ENCODE measurements around the gene WSB2. TPM values are rescaled to one million over a fixed set of nuclear protein-coding genes. Genes with fewer than 3 reads are reported as not detected.
"Not testable (repeated sequence)": the region's sequence is repeated elsewhere in the genome, so short reads cannot be mapped to it uniquely, and the experiment has no call there.

Gene WSB2
- polyA plus RNA-seq, 1 donor (not counting 4 experiments of a cell fraction or from before 2014, with no cell fraction given), result 84.0 TPM

DNA sequence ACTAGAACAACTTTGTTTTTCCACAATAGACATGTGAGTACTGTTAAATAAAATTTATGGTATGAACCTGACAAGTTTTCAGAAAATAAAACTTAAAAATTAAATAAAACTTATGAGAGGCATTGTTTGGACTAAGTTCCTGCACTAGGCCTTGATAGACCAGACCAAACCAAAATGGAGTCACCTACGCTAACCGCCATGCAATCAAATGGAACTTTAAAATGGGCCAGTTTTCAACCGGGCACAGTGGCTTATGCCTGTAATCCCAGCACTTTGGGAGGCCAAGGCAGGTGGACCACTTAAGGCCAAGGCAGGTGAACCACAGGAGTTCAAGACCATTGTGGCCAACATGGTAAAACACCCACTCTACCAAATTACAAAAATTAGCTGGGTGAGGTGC, 49.6 kb downstream of the WSB2 start:
- H3K27ac ChIP-seq (ENCODE audit: control insufficient read depth, insufficient read depth, low read length), result no peak overlapping the region
- H3K9ac ChIP-seq (ENCODE audit: control insufficient read depth, extremely low read depth, insufficient read depth, low read length), result no peak overlapping the region
- H3K36me3 ChIP-seq (ENCODE audit: control insufficient read depth in 2 of 2, extremely low read depth in 1 of 2, insufficient read depth in 2 of 2, low read length in 2 of 2), result no peaks in the 10 kb centered on the region
- FAIRE-seq (no peak), DNase-seq (ENCODE audit: low read depth, low spot score) (no peak)
- no peaks in the 10 kb centered on the region for H3K27me3 ChIP-seq (ENCODE audit: control insufficient read depth, extremely low read depth, insufficient read depth, low read length)
- H4K20me1 ChIP-seq (ENCODE audit: control insufficient read depth, extremely low read depth, insufficient read depth, low read length), result no peaks in the 10 kb centered on the region
- H3K4me2 ChIP-seq (ENCODE audit: control insufficient read depth, extremely low read depth, insufficient read depth, low read depth, low read length), result no peak overlapping the region
- dilution Hi-C loops (cut with MboI; ENCODE audit: extremely low pct_ligation_motif_present, low sequenced_read_pairs), result no loop called here
- H2AFZ ChIP-seq (ENCODE audit: control insufficient read depth, low read length), result no peak overlapping the region
- no peaks in the 10 kb centered on the region for H3K79me2 ChIP-seq (ENCODE audit: control insufficient read depth, insufficient read depth, low read length)
- peaks cover 5% of the 10 kb centered on the region for H3K4me1 ChIP-seq (ENCODE audit: control insufficient read depth, extremely low read depth, insufficient read depth, low read length)
- no peak overlapping the region for H3K4me3 ChIP-seq (ENCODE audit: control insufficient read depth in 2 of 3, extremely low read depth in 1 of 3, insufficient read depth in 2 of 3, low read depth in 1 of 3, low read length in 3 of 3)
- no peaks in the 10 kb centered on the region for H3K9me1 ChIP-seq (ENCODE audit: control insufficient read depth, extremely low read depth, insufficient read depth, low read length)
- TF ChIP-seq, protein P1, sequence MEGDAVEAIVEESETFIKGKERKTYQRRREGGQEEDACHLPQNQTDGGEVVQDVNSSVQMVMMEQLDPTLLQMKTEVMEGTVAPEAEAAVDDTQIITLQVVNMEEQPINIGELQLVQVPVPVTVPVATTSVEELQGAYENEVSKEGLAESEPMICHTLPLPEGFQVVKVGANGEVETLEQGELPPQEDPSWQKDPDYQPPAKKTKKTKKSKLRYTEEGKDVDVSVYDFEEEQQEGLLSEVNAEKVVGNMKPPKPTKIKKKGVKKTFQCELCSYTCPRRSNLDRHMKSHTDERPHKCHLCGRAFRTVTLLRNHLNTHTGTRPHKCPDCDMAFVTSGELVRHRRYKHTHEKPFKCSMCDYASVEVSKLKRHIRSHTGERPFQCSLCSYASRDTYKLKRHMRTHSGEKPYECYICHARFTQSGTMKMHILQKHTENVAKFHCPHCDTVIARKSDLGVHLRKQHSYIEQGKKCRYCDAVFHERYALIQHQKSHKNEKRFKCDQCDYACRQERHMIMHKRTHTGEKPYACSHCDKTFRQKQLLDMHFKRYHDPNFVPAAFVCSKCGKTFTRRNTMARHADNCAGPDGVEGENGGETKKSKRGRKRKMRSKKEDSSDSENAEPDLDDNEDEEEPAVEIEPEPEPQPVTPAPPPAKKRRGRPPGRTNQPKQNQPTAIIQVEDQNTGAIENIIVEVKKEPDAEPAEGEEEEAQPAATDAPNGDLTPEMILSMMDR (optimal IDR thresholded peaks at IDR 0.05 in 1 of 3, IDR thresholded peaks at IDR 0.05 in 1 of 3, conservative IDR thresholded peaks at IDR 0.05 in 1 of 3; ENCODE audit: extremely low read depth in 1 of 3, insufficient read depth in 2 of 3, low read length in 3 of 3), result no peak
- no peaks in the 10 kb centered on the region for H3K9me3 ChIP-seq (ENCODE audit: control insufficient read depth, low read depth, low read length)

DNA sequence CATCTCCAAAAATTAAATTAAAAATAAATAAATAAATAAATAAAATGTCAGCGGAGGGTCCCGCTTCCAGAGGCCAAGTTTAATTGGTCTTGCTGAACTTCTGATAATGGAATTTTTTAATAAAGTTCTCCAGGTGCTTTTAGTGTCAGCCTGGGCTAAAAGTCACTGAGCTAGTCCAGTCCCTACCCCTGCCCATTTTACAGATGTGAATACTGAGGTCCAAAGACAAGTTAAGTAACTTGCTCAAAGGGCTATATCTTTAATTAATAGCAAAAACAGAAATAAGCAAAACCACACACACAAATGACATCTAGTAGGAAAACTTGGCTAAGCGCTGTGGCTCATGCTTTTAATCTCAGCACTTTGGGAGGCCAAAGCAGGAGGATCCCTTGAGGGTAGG, 50.1 kb downstream of the WSB2 start:
- Histone ChIP-seq H3K27me3 (ENCODE audit: control insufficient read depth, extremely low read depth, insufficient read depth, low read length) (no peaks in the 10 kb centered on the region), H3K27ac (ENCODE audit: control insufficient read depth, insufficient read depth, low read length) (no peak overlapping the region), H2AFZ (ENCODE audit: control insufficient read depth, low read length) (no peak overlapping the region), H3K9ac (ENCODE audit: control insufficient read depth, extremely low read depth, insufficient read depth, low read length) (no peak overlapping the region), H3K36me3 (ENCODE audit: control insufficient read depth in 2 of 2, extremely low read depth in 1 of 2, insufficient read depth in 2 of 2, low read length in 2 of 2) (no peaks in the 10 kb centered on the region), H3K4me3 (ENCODE audit: control insufficient read depth in 2 of 3, extremely low read depth in 1 of 3, insufficient read depth in 2 of 3, low read depth in 1 of 3, low read length in 3 of 3) (no peak overlapping the region), H3K9me3 (ENCODE audit: control insufficient read depth, low read depth, low read length) (no peaks in the 10 kb centered on the region), H4K20me1 (ENCODE audit: control insufficient read depth, extremely low read depth, insufficient read depth, low read length) (no peaks in the 10 kb centered on the region), H3K4me1 (ENCODE audit: control insufficient read depth, extremely low read depth, insufficient read depth, low read length) (peaks cover under 1% of the 10 kb centered on the region), H3K9me1 (ENCODE audit: control insufficient read depth, extremely low read depth, insufficient read depth, low read length) (no peaks in the 10 kb centered on the region), H3K4me2 (ENCODE audit: control insufficient read depth, extremely low read depth, insufficient read depth, low read depth, low read length) (no peak overlapping the region), H3K79me2 (ENCODE audit: control insufficient read depth, insufficient read depth, low read length) (no peaks in the 10 kb centered on the region)
- FAIRE-seq (no peak), DNase-seq (ENCODE audit: low read depth, low spot score) (no peak)
- dilution Hi-C loops (cut with MboI; ENCODE audit: extremely low pct_ligation_motif_present, low sequenced_read_pairs), result no loop called here
- TF ChIP-seq EZH2 (IDR thresholded peaks at IDR 0.05; ENCODE audit: low read length), result no peak
- TF ChIP-seq, protein P1 (optimal IDR thresholded peaks at IDR 0.05 in 1 of 3, IDR thresholded peaks at IDR 0.05 in 1 of 3, conservative IDR thresholded peaks at IDR 0.05 in 1 of 3; ENCODE audit: extremely low read depth in 1 of 3, insufficient read depth in 2 of 3, low read length in 3 of 3), result no peak

DNA sequence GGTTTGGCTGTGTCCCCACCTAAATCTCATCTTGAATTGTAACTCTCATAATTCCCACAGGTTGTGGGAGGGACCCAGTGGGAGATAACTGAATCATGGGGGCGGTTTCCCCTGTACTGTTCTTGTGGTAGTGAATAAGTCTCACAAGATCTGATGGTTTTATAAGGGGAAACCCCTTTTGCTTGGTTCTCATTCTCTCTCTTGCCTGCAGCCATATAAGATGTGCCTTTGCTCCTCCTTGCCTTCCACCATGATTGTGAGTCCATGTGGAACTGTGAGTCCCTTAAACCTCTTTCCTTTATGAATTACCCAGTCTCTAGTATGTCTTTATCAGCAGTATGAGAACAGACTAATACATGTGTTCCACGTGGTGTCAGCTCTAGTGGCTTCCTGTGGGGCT, 61.2 kb downstream of the WSB2 start:
- H3K27ac ChIP-seq (ENCODE audit: control insufficient read depth, insufficient read depth, low read length); H3K4me1 ChIP-seq (ENCODE audit: control insufficient read depth, extremely low read depth, insufficient read depth, low read length); H2AFZ ChIP-seq (ENCODE audit: control insufficient read depth, low read length); FAIRE-seq; H3K79me2 ChIP-seq (ENCODE audit: control insufficient read depth, insufficient read depth, low read length); H3K9me3 ChIP-seq (ENCODE audit: control insufficient read depth, low read depth, low read length); H3K4me2 ChIP-seq (ENCODE audit: control insufficient read depth, extremely low read depth, insufficient read depth, low read depth, low read length); H3K9ac ChIP-seq (ENCODE audit: control insufficient read depth, extremely low read depth, insufficient read depth, low read length); DNase-seq (ENCODE audit: low read depth, low spot score); H3K27me3 ChIP-seq (ENCODE audit: control insufficient read depth, extremely low read depth, insufficient read depth, low read length); dilution Hi-C loops (cut with MboI; ENCODE audit: extremely low pct_ligation_motif_present, low sequenced_read_pairs); H4K20me1 ChIP-seq (ENCODE audit: control insufficient read depth, extremely low read depth, insufficient read depth, low read length); H3K36me3 ChIP-seq (ENCODE audit: control insufficient read depth in 2 of 2, extremely low read depth in 1 of 2, insufficient read depth in 2 of 2, low read length in 2 of 2); H3K9me1 ChIP-seq (ENCODE audit: control insufficient read depth, extremely low read depth, insufficient read depth, low read length); H3K4me3 ChIP-seq (ENCODE audit: control insufficient read depth in 2 of 3, extremely low read depth in 1 of 3, insufficient read depth in 2 of 3, low read depth in 1 of 3, low read length in 3 of 3): not testable (repeated sequence)
